Vagina (tissue), 2 donors: ENCODE data around the gene PYCARD. TPM values are rescaled to one million over a fixed set of nuclear protein-coding genes. Genes with fewer than 3 reads are reported as not detected.

ENCODE experiments used
- DNase-seq, 2 donors: peaks; one replicate each; pipeline ENCODE4 v3.0.0-alpha.2; 2017; ENCODE audit errors: extremely low spot score in 2 of 2
- H3K27ac ChIP-seq: fragments of 200-600 bp; sonication (generic); one replicate; pipeline ENCODE4 v1.5.1; 2019
- H3K27me3 ChIP-seq: fragments of 200-600 bp; sonication (generic); one replicate; pipeline ENCODE4 v1.5.1; 2019
- H3K36me3 ChIP-seq, 2 donors: fragments of 200-600 bp; sonication (generic); one replicate each; pipeline ENCODE4 v1.5.1; 2017 to 2019
- H3K4me1 ChIP-seq: fragments of 200-600 bp; sonication (generic); one replicate; pipeline ENCODE4 v1.5.1; 2019
- H3K4me3 ChIP-seq, 2 donors: fragments of 200-600 bp; sonication (generic); 1 replicate in 1 of 2; 2 replicates in 1 of 2; pipeline ENCODE4 v1.5.1; 2016 to 2019
- H3K9me3 ChIP-seq: fragments of 200-600 bp; sonication (generic); one replicate; pipeline ENCODE4 v1.5.1; 2019
- CTCF ChIP-seq, 3 experiments: fragments of 450-650 bp in 2 of 3; fragments of 200-600 bp in 1 of 3; sonication (generic) in 1 of 3; IDR thresholded peaks; one replicate each; pipeline ENCODE4 v1.5.1; 2017 to 2019; ENCODE audit warnings: antibody characterized with exemption in 3 of 3, mild to moderate bottlenecking in 2 of 3, moderate library complexity in 2 of 3
- POLR2A ChIP-seq, 2 donors: fragments of 450-650 bp; IDR thresholded peaks; one replicate each; pipeline ENCODE4 v1.6.1; 2017; ENCODE audit warnings: antibody characterized with exemption in 2 of 2, mild to moderate bottlenecking in 2 of 2, moderate library complexity in 2 of 2
- POLR2AphosphoS5 ChIP-seq, 2 donors: sonication (generic); formaldehyde crosslinking; IDR thresholded peaks; one replicate each; pipeline ENCODE4 v1.9.0; 2017; ENCODE audit warnings: antibody characterized with exemption in 2 of 2, mild to moderate bottlenecking in 2 of 2, low read depth in 1 of 2; ENCODE audit not compliant: insufficient read depth in 1 of 2
- intact Hi-C: fragments of 100-400 bp; cut with DNase I; formaldehyde crosslinking; loops from one replicate; pipeline ENCODE4 v1.15.1; 2023
- total RNA-seq: library from RNA; depleted of rRNA; stranded (reverse); fragments of >200 nt; gene quantifications from one replicate; pipeline ENCODE4 v1.2.3, GENCODE V29; 2016

The PYCARD gene
- total RNA-seq, 1 donor from 2014 or later = 85.0 TPM

- Histone ChIP-seq H3K27ac (no peak overlapping the region), H3K9me3 (no peaks in the 10 kb centered on the region), H3K4me1 (peaks cover 34% of the 10 kb centered on the region), H3K27me3 (no peaks in the 10 kb centered on the region), H3K36me3 (peaks cover 4 to 89% of the 10 kb centered on the region in 2 donors), H3K4me3 (no peak overlapping the region)
- no peak for DNase-seq
- intact Hi-C loops = loop anchor here (10.0 kb wide), 1 partner anchor 259 kb away; the partner anchor contains the start of gene ZNF843
- TF ChIP-seq CTCF (IDR thresholded peaks at IDR 0.05) = no peak
- no peak for TF ChIP-seq POLR2AphosphoS5 (IDR thresholded peaks at IDR 0.05; ENCODE audit: insufficient read depth in 1 of 2, low read depth in 1 of 2)
- no peak for TF ChIP-seq POLR2A (IDR thresholded peaks at IDR 0.05)
Observed at GRCh38 chr16:31186176-31186575, 16.4 kb downstream of the PYCARD start.

GRCh38 chr16:31185339-31185738 lies 17.2 kb downstream of the PYCARD start:
- H3K4me3 ChIP-seq = no peak overlapping the region
- no peaks in the 10 kb centered on the region for H3K27me3 ChIP-seq
- intact Hi-C loops = loop anchor here (10.0 kb wide), 1 partner anchor 259 kb away; the partner anchor contains the start of gene ZNF843
- H3K9me3 ChIP-seq = no peaks in the 10 kb centered on the region
- peaks cover 4 to 81% of the 10 kb centered on the region in 2 donors for H3K36me3 ChIP-seq
- no peak for DNase-seq
- peaks cover 35% of the 10 kb centered on the region for H3K4me1 ChIP-seq
- H3K27ac ChIP-seq = no peak overlapping the region
- TF ChIP-seq POLR2AphosphoS5 (IDR thresholded peaks at IDR 0.05; ENCODE audit: insufficient read depth in 1 of 2, low read depth in 1 of 2) (no peak), CTCF (IDR thresholded peaks at IDR 0.05) (no peak), POLR2A (IDR thresholded peaks at IDR 0.05) (no peak)

GRCh38 chr16:31184888-31185287 lies 17.7 kb downstream of the PYCARD start:
- TF ChIP-seq POLR2A (IDR thresholded peaks at IDR 0.05) (no peak), CTCF (IDR thresholded peaks at IDR 0.05) (no peak), POLR2AphosphoS5 (IDR thresholded peaks at IDR 0.05; ENCODE audit: insufficient read depth in 1 of 2, low read depth in 1 of 2) (no peak)
- peaks cover 35% of the 10 kb centered on the region for H3K4me1 ChIP-seq
- no peaks in the 10 kb centered on the region for H3K27me3 ChIP-seq
- H3K27ac ChIP-seq = no peak overlapping the region
- peaks cover 4 to 76% of the 10 kb centered on the region in 2 donors for H3K36me3 ChIP-seq
- no peak for DNase-seq
- no peaks in the 10 kb centered on the region for H3K9me3 ChIP-seq
- H3K4me3 ChIP-seq = no peak overlapping the region
- intact Hi-C loops = loop anchor here (10.0 kb wide), 1 partner anchor 260 kb away; the partner anchor contains the start of gene ZNF843

- intact Hi-C loops = loop anchor here (10.0 kb wide), 1 partner anchor 261 kb away; the partner anchor contains the start of gene ZNF843
- Histone ChIP-seq H3K4me3 (no peak overlapping the region), H3K36me3 (peaks cover 4 to 65% of the 10 kb centered on the region in 2 donors), H3K27ac (no peak overlapping the region), H3K9me3 (no peaks in the 10 kb centered on the region), H3K27me3 (no peaks in the 10 kb centered on the region), H3K4me1 (peaks cover 42% of the 10 kb centered on the region)
- DNase-seq = no peak
- no peak for TF ChIP-seq POLR2A (IDR thresholded peaks at IDR 0.05)
- TF ChIP-seq CTCF (IDR thresholded peaks at IDR 0.05) = no peak
- TF ChIP-seq POLR2AphosphoS5 (IDR thresholded peaks at IDR 0.05; ENCODE audit: insufficient read depth in 1 of 2, low read depth in 1 of 2) = no peak
Observed at GRCh38 chr16:31183432-31184428, 18.8 kb downstream of the PYCARD start.
